Loucy (cell line): ENCODE results near the gene SOCS6.

Experiments used
- H2AFZ ChIP-seq: fragments of 200-600 bp; sonication (generic); 2 replicates; pipeline ENCODE4 v1.6.0; 2016; ENCODE audit warnings: antibody characterized with exemption, mild to moderate bottlenecking, low read length, moderate library complexity
- H3F3A ChIP-seq: fragments of 200-600 bp; 2 replicates; pipeline ENCODE4 v1.6.0; 2016; ENCODE audit warnings: antibody characterized with exemption, low read depth, mild to moderate bottlenecking
- H3K27me3 ChIP-seq: fragments of 200-600 bp; sonication (generic); 2 replicates; pipeline ENCODE4 v1.6.1; 2014; ENCODE audit warnings: low read length, mild to moderate bottlenecking; ENCODE audit not compliant: insufficient read depth, poor library complexity, severe bottlenecking
- H3K36me3 ChIP-seq: fragments of 200-600 bp; sonication (generic); 2 replicates; pipeline ENCODE4 v1.6.1; 2016; ENCODE audit warnings: low read length; ENCODE audit not compliant: insufficient read depth
- H3K4me1 ChIP-seq: fragments of 200-600 bp; sonication (generic); 2 replicates; pipeline ENCODE4 v1.5.1; 2014; ENCODE audit warnings: low read length, mild to moderate bottlenecking; ENCODE audit not compliant: insufficient read depth, poor library complexity, severe bottlenecking
- H3K4me2 ChIP-seq: fragments of 200-600 bp; sonication (generic); 2 replicates; pipeline ENCODE4 v1.6.0; 2014; ENCODE audit warnings: antibody characterized with exemption, low read length, low read depth, mild to moderate bottlenecking; ENCODE audit not compliant: poor library complexity, severe bottlenecking
- H3K4me3 ChIP-seq: fragments of 200-600 bp; sonication (generic); 2 replicates; pipeline ENCODE4 v1.5.1; 2014; ENCODE audit warnings: low read length, mild to moderate bottlenecking, mixed read lengths; ENCODE audit not compliant: poor library complexity, severe bottlenecking
- H3K79me2 ChIP-seq: fragments of 200-600 bp; sonication (generic); 2 replicates; pipeline ENCODE4 v1.6.1; 2014; ENCODE audit warnings: low read length; ENCODE audit not compliant: insufficient read depth
- H3K9ac ChIP-seq: fragments of 200-600 bp; sonication (generic); 2 replicates; pipeline ENCODE4 v1.6.0; 2014; ENCODE audit warnings: mild to moderate bottlenecking, low read depth, low read length, moderate library complexity; ENCODE audit not compliant: poor library complexity, severe bottlenecking
- H3K9me2 ChIP-seq: fragments of 200-600 bp; sonication (generic); replicated peaks from 2 replicates; pipeline ENCODE4 v1.6.1; 2016; ENCODE audit warnings: low read depth, low read length, mixed read lengths
- H3K9me3 ChIP-seq: fragments of 200-600 bp; sonication (generic); 2 replicates; pipeline ENCODE4 v1.6.1; 2014; ENCODE audit warnings: mild to moderate bottlenecking, antibody characterized with exemption, low read length, low read depth; ENCODE audit not compliant: insufficient read depth
- H4K20me1 ChIP-seq: fragments of 200-600 bp; sonication (generic); 2 replicates; pipeline ENCODE4 v1.6.0; 2014; ENCODE audit warnings: antibody characterized with exemption, low read length, mild to moderate bottlenecking; ENCODE audit not compliant: insufficient read depth, poor library complexity, severe bottlenecking
- EZH2phosphoT487 ChIP-seq: fragments of 200-600 bp; IDR thresholded peaks from 2 replicates; pipeline ENCODE4 v1.6.1; 2018; ENCODE audit warnings: antibody characterized with exemption, mild to moderate bottlenecking, moderate library complexity, borderline replicate concordance
- TF ChIP-seq, protein P1 (sequence below): fragments of 200-600 bp; sonication (generic); conservative IDR thresholded peaks from 2 replicates; pipeline ENCODE4 v1.5.1; 2014; ENCODE audit warnings: mild to moderate bottlenecking, antibody characterized with exemption, low read length

The SOCS6 gene

DNA sequence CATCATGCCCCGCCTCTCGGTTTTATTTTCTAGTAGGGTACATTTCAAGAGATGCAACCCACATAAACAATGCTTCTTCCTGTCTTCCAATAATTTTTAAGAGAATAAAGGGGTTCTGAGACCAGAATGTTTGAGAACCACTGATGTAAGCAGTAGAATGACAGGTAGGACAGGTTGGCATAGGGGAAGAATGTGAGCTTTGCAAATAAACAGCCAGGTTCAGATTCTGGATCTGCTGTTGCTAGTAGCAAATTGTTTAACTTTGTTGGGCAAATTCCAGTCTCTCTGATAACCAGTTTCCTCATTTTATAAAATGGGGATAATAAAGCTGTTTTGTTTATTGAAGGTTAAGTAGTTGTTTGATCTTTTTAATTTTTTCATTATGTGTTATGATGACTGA lies 32.8 kb downstream of the SOCS6 start:
- Histone ChIP-seq H3K9ac (no peak overlapping the region), H3K9me2 (no peaks in the 10 kb centered on the region), H3K9me3 (no peaks in the 10 kb centered on the region), H3K4me2 (no peak overlapping the region), H3K4me1 (no peaks in the 10 kb centered on the region), H2AFZ (no peak overlapping the region), H3F3A (no peaks in the 10 kb centered on the region), H4K20me1 (no peaks in the 10 kb centered on the region), H3K27me3 (no peaks in the 10 kb centered on the region), H3K4me3 (no peak overlapping the region), H3K79me2 (no peaks in the 10 kb centered on the region), H3K36me3 (no peaks in the 10 kb centered on the region)
- TF ChIP-seq EZH2phosphoT487 = no peak
- TF ChIP-seq, protein P1, sequence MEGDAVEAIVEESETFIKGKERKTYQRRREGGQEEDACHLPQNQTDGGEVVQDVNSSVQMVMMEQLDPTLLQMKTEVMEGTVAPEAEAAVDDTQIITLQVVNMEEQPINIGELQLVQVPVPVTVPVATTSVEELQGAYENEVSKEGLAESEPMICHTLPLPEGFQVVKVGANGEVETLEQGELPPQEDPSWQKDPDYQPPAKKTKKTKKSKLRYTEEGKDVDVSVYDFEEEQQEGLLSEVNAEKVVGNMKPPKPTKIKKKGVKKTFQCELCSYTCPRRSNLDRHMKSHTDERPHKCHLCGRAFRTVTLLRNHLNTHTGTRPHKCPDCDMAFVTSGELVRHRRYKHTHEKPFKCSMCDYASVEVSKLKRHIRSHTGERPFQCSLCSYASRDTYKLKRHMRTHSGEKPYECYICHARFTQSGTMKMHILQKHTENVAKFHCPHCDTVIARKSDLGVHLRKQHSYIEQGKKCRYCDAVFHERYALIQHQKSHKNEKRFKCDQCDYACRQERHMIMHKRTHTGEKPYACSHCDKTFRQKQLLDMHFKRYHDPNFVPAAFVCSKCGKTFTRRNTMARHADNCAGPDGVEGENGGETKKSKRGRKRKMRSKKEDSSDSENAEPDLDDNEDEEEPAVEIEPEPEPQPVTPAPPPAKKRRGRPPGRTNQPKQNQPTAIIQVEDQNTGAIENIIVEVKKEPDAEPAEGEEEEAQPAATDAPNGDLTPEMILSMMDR = no peak

DNA sequence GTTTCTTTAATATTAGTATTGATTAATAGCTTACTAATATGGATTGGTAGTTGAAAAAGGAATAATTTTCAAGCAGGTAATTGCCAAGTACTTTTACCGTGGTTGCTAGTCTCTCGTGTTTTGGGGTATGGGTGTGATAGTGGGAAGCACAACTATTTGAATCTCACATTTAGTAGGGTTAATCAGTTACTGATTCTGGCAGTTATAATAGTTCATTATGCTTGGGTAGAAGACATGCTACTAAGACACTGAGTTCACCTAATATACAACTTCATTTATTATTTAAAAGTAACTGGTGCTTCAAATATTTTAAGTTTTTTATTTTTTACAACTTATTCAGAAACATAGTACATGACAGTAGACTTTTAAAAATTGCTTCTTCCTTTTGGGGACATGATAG lies 33.5 kb downstream of the SOCS6 start:
- H3K4me1 ChIP-seq = no peaks in the 10 kb centered on the region
- no peaks in the 10 kb centered on the region for H3K9me2 ChIP-seq
- H3K36me3 ChIP-seq = no peaks in the 10 kb centered on the region
- H3K4me2 ChIP-seq = no peak overlapping the region
- no peaks in the 10 kb centered on the region for H4K20me1 ChIP-seq
- no peak overlapping the region for H3K9ac ChIP-seq
- no peak for TF ChIP-seq EZH2phosphoT487
- TF ChIP-seq, protein P1 = no peak
- no peak overlapping the region for H2AFZ ChIP-seq
- no peaks in the 10 kb centered on the region for H3F3A ChIP-seq
- no peaks in the 10 kb centered on the region for H3K27me3 ChIP-seq
- no peaks in the 10 kb centered on the region for H3K9me3 ChIP-seq
- H3K79me2 ChIP-seq = no peaks in the 10 kb centered on the region
- no peak overlapping the region for H3K4me3 ChIP-seq

DNA sequence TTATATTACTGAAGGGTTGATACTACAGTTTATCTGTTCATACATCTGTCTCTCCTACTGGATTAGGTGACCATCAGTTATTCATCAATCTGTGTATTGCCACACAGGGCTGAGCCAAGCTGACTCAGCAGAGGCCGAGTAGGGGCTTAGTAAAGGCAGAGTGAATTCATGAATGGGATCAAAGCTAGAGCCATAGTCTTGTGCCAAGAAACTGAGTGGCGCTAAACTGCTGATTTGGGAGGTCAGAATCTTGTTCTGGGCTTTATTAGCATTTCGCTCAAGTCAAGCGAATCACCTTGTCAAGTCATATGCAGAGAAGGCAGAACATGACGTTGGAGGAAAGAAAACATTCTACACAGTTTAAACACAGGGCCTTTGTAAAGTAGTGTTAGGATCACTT lies 34.1 kb downstream of the SOCS6 start:
- Histone ChIP-seq H3K9ac (no peak overlapping the region), H3K4me3 (no peak overlapping the region), H3K4me1 (no peaks in the 10 kb centered on the region), H3K36me3 (no peaks in the 10 kb centered on the region), H4K20me1 (no peaks in the 10 kb centered on the region), H3K27me3 (no peaks in the 10 kb centered on the region), H3K79me2 (no peaks in the 10 kb centered on the region), H3K9me3 (no peaks in the 10 kb centered on the region), H3K4me2 (no peak overlapping the region), H3F3A (no peaks in the 10 kb centered on the region), H3K9me2 (no peaks in the 10 kb centered on the region), H2AFZ (no peak overlapping the region)
- TF ChIP-seq, protein P1 = no peak
- no peak for TF ChIP-seq EZH2phosphoT487
